GM10266 (cell line): ENCODE measurements around the gene TMEM271.

Experiments used
- DNase-seq: peaks from one replicate; pipeline ENCODE4 v3.0.0; 2012; ENCODE audit errors: extremely low spot score
- TF ChIP-seq, protein P1 (sequence below): IDR thresholded peaks from 2 replicates; pipeline ENCODE4 v1.5.1; 2012; ENCODE audit warnings: mild to moderate bottlenecking, low read depth; ENCODE audit not compliant: control insufficient read depth, insufficient read depth; ENCODE audit errors: missing control alignments

Gene TMEM271

DNA sequence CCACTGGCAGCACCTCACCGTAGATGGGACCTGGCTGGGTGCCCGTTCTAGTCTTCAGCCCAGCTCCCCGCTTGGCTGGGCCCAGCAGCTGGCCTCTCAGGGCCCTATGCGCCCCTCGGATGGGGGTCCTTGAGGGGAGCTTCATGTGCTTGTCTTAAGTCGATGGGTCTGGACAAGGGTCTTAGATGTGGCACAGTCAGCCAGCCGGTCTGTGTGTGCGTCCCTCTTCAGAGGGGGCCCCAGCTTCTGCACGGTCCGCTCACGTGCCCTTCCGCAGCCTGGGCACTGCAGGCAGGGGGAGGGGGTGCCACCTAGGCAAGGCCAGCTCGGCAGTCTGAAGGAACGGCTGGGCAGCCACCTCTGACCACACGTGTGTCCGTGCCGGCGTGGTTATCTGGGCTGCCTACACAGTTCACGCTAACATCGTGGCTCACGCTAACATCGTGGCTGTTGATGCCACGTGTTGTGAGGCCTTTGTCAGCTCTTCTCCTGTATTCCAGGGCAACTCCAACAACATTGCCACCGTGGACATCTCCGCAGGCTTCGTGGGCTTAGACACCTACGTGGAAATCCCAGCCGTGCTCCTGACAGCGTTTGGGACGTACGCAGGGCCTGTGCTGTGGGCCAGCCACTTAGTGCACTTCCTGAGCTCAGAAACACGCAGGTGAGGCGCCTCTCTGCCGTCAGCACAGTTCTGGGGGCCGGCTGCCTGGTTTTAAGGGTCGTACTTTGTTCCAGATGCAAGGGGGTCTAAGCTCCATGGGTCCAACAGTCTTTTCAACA lies 42.6 kb downstream of the TMEM271 start:
- TF ChIP-seq, protein P1, sequence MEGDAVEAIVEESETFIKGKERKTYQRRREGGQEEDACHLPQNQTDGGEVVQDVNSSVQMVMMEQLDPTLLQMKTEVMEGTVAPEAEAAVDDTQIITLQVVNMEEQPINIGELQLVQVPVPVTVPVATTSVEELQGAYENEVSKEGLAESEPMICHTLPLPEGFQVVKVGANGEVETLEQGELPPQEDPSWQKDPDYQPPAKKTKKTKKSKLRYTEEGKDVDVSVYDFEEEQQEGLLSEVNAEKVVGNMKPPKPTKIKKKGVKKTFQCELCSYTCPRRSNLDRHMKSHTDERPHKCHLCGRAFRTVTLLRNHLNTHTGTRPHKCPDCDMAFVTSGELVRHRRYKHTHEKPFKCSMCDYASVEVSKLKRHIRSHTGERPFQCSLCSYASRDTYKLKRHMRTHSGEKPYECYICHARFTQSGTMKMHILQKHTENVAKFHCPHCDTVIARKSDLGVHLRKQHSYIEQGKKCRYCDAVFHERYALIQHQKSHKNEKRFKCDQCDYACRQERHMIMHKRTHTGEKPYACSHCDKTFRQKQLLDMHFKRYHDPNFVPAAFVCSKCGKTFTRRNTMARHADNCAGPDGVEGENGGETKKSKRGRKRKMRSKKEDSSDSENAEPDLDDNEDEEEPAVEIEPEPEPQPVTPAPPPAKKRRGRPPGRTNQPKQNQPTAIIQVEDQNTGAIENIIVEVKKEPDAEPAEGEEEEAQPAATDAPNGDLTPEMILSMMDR, result no peak

DNA sequence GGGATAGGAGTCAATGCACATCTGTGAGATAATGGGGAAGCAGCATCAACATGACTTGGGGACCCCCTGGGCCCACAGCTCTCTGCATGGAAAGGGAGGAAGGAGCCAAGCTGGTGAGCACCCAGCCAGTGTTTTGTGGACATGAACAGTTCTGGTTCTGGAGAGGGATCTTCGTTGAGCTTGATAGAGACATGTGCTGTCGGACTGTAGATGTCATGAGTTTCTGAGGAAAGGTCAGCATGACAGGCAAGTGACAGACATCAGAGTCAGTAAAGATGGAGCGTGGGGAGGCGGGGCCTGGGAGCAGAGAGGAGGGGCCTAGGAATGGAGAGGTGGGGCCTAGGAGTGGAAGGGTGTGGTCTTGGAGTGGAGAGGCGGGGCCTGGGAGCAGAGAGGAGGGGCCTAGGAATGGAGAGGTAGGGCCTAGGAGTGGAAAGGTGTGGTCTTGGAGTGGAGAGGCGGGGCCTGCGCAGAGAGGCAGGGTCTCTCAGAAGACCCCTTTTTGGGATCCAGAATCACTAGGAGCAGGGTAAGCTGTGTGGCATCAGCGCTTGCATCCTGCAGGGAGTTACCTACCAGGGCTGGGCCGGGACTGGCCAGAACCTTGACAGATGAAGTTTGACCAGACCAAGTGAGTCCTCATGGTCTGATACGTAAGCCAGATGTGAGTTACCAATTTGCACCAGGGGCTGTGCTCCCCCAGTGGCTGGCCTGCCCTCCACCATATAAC lies 43.3 kb downstream of the TMEM271 start:
- TF ChIP-seq, protein P1, result no peak
- no peak for DNase-seq

More for the DNA sequence above, 42.6 kb downstream of the TMEM271 start:
- no peak for DNase-seq

DNA sequence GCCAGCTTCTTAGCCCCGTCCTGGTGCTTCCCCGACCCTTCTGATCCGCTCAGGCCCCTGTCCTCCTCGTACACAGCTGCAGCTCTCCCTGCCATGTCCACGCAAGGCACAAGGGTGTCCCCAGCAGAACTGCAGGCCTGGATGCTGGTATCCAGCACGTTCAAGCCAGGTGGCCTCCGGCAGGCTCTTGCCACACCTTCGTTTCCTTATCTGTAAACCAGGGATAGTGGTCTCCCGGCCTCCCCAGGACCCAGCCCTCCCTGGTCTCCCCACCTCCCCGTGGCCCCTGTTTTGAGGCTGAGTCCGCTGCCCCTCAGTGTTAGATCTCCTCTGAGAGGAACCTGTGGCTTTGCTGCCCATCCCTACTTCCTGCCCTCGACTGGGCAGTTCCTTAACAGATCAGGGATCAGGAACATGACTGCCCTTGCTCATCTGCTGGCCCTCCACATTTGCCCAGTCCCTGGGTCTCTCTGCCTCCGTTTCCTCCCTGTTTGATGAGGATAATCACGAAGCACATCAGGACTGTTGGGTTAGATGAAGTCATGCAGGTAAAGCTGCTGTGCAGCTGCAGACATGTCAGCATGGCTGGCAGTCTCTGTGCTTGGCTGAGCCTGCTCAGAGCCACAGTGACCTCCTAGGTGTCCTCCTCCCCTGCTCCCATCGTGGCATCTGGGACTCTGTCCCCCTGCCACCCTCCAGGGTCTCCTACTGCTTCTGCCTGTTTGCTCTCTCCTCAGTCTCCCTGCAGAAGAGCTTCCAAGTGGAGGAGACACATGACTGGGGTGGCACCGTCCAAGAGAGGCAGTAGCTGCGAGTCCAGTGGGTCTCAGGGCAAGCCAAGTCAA lies 44.2 kb downstream of the TMEM271 start:
- no peak for DNase-seq
- TF ChIP-seq, protein P1, result no peak

GRCh38 chr4:531076-531475 lies 45.0 kb downstream of the TMEM271 start:
- no peak for DNase-seq
- TF ChIP-seq, protein P1, result no peak

GRCh38 chr4:530017-530781 lies 45.9 kb downstream of the TMEM271 start:
- TF ChIP-seq, protein P1, result no peak
- no peak for DNase-seq

DNA sequence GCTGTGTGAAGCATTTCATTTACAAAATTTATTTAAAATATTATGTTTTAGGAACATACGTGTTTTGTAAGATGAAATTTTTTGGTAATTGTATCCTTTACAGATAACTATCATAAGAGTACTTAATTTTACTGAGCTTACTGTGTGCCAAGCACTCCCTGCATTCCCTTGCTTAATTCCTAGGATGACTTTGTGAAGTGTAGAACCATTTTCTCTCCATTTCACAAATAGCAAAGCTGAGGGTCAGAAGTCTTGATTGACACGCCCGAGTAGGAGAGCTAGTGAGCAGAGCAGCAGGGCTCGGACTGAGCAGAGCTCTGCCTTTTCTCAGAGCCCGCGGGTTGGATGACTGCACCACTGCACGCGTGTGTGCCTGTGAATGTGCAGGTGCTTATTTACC lies 46.5 kb downstream of the TMEM271 start:
- no peak for DNase-seq
- TF ChIP-seq, protein P1, result no peak
